Calu3 (cell line): ENCODE measurements around the gene RALBP1. TPM values are rescaled to one million over a fixed set of nuclear protein-coding genes. Genes with fewer than 3 reads are reported as not detected.

Source experiments
- Bru-seq: library from RNA; stranded (reverse); fragments of 400-500 nt; gene quantifications from one replicate; lab custom pipeline; 2021; lab: Mats Ljungman, UMichigan
- BruChase-seq, 2 experiments: library from RNA; stranded (reverse); fragments of 400-500 nt; gene quantifications; one replicate each; lab custom pipeline; 2021; lab: Mats Ljungman, UMichigan
- BruUV-seq: library from RNA; stranded (reverse); fragments of 400-500 nt; replicated peaks from 2 replicates; lab custom pipeline; 2021; lab: Mats Ljungman, UMichigan
- CTCF ChIA-PET: fragments of 300-600 bp; sonication (Branson Sonifier 250); formaldehyde crosslinking; loops from one replicate; lab custom pipeline; 2022; ENCODE audit warnings: antibody characterized with exemption; lab: Charles Lee
- DNase-seq: peaks from one replicate; pipeline ENCODE4 v3.0.0; 2022
- H3K27ac Mint-ChIP-seq: one replicate; pipeline ENCODE4 v1.8.0; 2022; ENCODE audit warnings: mixed read lengths; ENCODE audit not compliant: unreplicated experiment
- H3K27me3 Mint-ChIP-seq: one replicate; pipeline ENCODE4 v1.8.0; 2022; ENCODE audit warnings: mixed read lengths; ENCODE audit not compliant: unreplicated experiment
- H3K36me3 Mint-ChIP-seq: one replicate; pipeline ENCODE4 v1.8.0; 2022; ENCODE audit warnings: mild to moderate bottlenecking, moderate library complexity, mixed read lengths; ENCODE audit not compliant: insufficient read depth, unreplicated experiment
- H3K4me1 Mint-ChIP-seq: one replicate; pipeline ENCODE4 v1.8.0; 2022; ENCODE audit warnings: mild to moderate bottlenecking, low read depth, mixed read lengths; ENCODE audit not compliant: unreplicated experiment
- H3K4me3 Mint-ChIP-seq: one replicate; pipeline ENCODE4 v1.8.0; 2022; ENCODE audit warnings: mild to moderate bottlenecking, low read depth, moderate library complexity, mixed read lengths; ENCODE audit not compliant: unreplicated experiment
- H3K9me3 Mint-ChIP-seq: one replicate; pipeline ENCODE4 v1.8.0; 2022; ENCODE audit warnings: low read depth, mixed read lengths; ENCODE audit not compliant: unreplicated experiment
- CTCF ChIP-seq: fragments of 200-600 bp; IDR thresholded peaks from one replicate; pipeline ENCODE4 v1.8.0; 2022; ENCODE audit warnings: antibody characterized with exemption; ENCODE audit not compliant: unreplicated experiment
- intact Hi-C: fragments of 100-400 bp; cut with micrococcal nuclease; formaldehyde crosslinking; loops from one replicate; pipeline ENCODE4 v1.10.0; 2022; ENCODE audit not compliant: unreplicated experiment
- long read RNA-seq: library from polyadenylated mRNA; stranded (forward); transcript quantifications from one replicate; pipeline ENCODE4 v2.0.0, GENCODE V29; 2022
- total RNA-seq: library from RNA; stranded (reverse); gene quantifications from 2 replicates; pipeline ENCODE4 v1.2.3, GENCODE V29; 2022

Gene RALBP1
- total RNA-seq (65.8 and 69.7 TPM in 2 replicates), Bru-seq, nascent RNA (percentile 83 among the genes with signal in this experiment), BruChase-seq, experiment 1, labeled RNA remaining after a 6-hour chase (percentile 84 among the genes with signal in this experiment), BruChase-seq, experiment 2, labeled RNA remaining after a 2-hour chase (percentile 74 among the genes with signal in this experiment)
- long read RNA-seq, full-length matches to known transcripts, result 69 of 110 reads
- long read RNA-seq, partial matches to known transcripts, result 19 of 110 reads
- long read RNA-seq, other reads (novel, unspliced or antisense), result 22 of 110 reads

GRCh38 chr18:9474983-9475642, at the start of gene RALBP1:
Gene RALBP1, plus strand, starts transcription at chr18:9475513. Its CDS starts 37,533 bp downstream, at chr18:9513046.
- peaks cover 32% of the 10 kb centered on the region for H3K4me1 Mint-ChIP-seq
- H3K4me3 Mint-ChIP-seq, result peak within 1 kb of the TSS; percentile 95
- CTCF ChIA-PET, result interaction anchor here (0.6 kb wide), 2 partner anchors 33 to 125 kb away, joined by 3 read pairs; no protein-coding TSS in a partner anchor
- no peak for TF ChIP-seq CTCF
- DNase-seq, result peak; percentile 99
- peak within 1 kb of the TSS; percentile 87 for H3K27ac Mint-ChIP-seq
- intact Hi-C loops, result loop anchor here (1.0 kb wide), 1 partner anchor 52 kb away; no protein-coding TSS in a partner anchor
- BruUV-seq, result no TSS peak
- H3K9me3 Mint-ChIP-seq, result no peaks in the 10 kb centered on the region
- no peaks in the 10 kb centered on the region for H3K27me3 Mint-ChIP-seq
- peaks cover 27% of the 10 kb centered on the region for H3K36me3 Mint-ChIP-seq

GRCh38 chr18:9426753-9427152, 48.6 kb upstream of the RALBP1 start:
- H3K27ac Mint-ChIP-seq, result no peak overlapping the region
- no peak for TF ChIP-seq CTCF
- H3K4me3 Mint-ChIP-seq, result no peak overlapping the region
- no peak for DNase-seq
- intact Hi-C loops, result no loop called here
- no peaks in the 10 kb centered on the region for H3K27me3 Mint-ChIP-seq
- CTCF ChIA-PET, result no interaction called here
- no TSS peak for BruUV-seq
- H3K36me3 Mint-ChIP-seq, result no peaks in the 10 kb centered on the region
- H3K4me1 Mint-ChIP-seq, result peaks cover 15% of the 10 kb centered on the region
- H3K9me3 Mint-ChIP-seq, result no peaks in the 10 kb centered on the region

- CTCF ChIA-PET, result interaction anchor here (0.7 kb wide), 1 partner anchor 86 kb away, joined by 3 read pairs; no protein-coding TSS in a partner anchor
- no TSS peak for BruUV-seq
- H3K27ac Mint-ChIP-seq, result no peak overlapping the region
- intact Hi-C loops, result no loop called here
- peak; percentile 22 for DNase-seq
- no peaks in the 10 kb centered on the region for H3K9me3 Mint-ChIP-seq
- TF ChIP-seq CTCF, result no peak
- H3K4me3 Mint-ChIP-seq, result no peak overlapping the region
- no peaks in the 10 kb centered on the region for H3K36me3 Mint-ChIP-seq
- H3K27me3 Mint-ChIP-seq, result no peaks in the 10 kb centered on the region
- peaks cover 15% of the 10 kb centered on the region for H3K4me1 Mint-ChIP-seq
These were observed 47.0 kb upstream of the RALBP1 start for GRCh38 chr18:9428301-9428706.

GRCh38 chr18:9428862-9429661, 46.3 kb upstream of the RALBP1 start:
- DNase-seq, result no peak
- intact Hi-C loops, result no loop called here
- H3K27ac Mint-ChIP-seq, result no peak overlapping the region

More at GRCh38 chr18:9428862-9429661, 46.3 kb upstream of the RALBP1 start:
- no peaks in the 10 kb centered on the region for H3K27me3 Mint-ChIP-seq
- no peak for TF ChIP-seq CTCF
- BruUV-seq, result no TSS peak
- no peaks in the 10 kb centered on the region for H3K36me3 Mint-ChIP-seq
- CTCF ChIA-PET, result no interaction called here
- H3K4me3 Mint-ChIP-seq, result no peak overlapping the region
- H3K4me1 Mint-ChIP-seq, result peaks cover 15% of the 10 kb centered on the region
- H3K9me3 Mint-ChIP-seq, result no peaks in the 10 kb centered on the region
